CD4-positive, alpha-beta T cell (primary cell): ENCODE data around the gene FMO2. TPM values are rescaled to one million over a fixed set of nuclear protein-coding genes. Genes with fewer than 3 reads are reported as not detected.

Experiments used
- ATAC-seq: fragments of 200-7000 bp; cut with Tn5 transposase; one replicate; pipeline ENCODE4 v1.10.0; 2022; ENCODE audit warnings: mild to moderate bottlenecking; ENCODE audit not compliant: poor library complexity
- CTCF ChIA-PET: fragments of 350-600 bp; sonication (Branson Sonifier 250); formaldehyde crosslinking; loops from one replicate; lab custom pipeline; 2021; ENCODE audit warnings: antibody characterized with exemption, inconsistent platforms; lab: Charles Lee
- POLR2A ChIA-PET: fragments of 350-600 bp; sonication (Branson Sonifier 250); formaldehyde crosslinking; loops from one replicate; lab custom pipeline; 2021; ENCODE audit warnings: antibody characterized with exemption, inconsistent platforms; lab: Charles Lee
- DNase-seq, 14 experiments: peaks; one replicate each; pipeline ENCODE4 v3.0.0-alpha.2; 2013 to 2020; ENCODE audit warnings: mixed read lengths in 2 of 14
- H3K27ac ChIP-seq, 2 donors: one replicate each; pipeline versions ENCODE4 v1.5.1 to v1.7.0; 2013; ENCODE audit warnings: low read length in 2 of 2, low read depth in 1 of 2, mild to moderate bottlenecking in 1 of 2
- H3K27me3 ChIP-seq, 2 experiments: 1 replicate in 1 of 2; 2 replicates in 1 of 2; pipeline versions ENCODE4 v1.6.1 to v1.7.0; 2013; ENCODE audit warnings: low read length in 2 of 2, control low read depth in 1 of 2, mild to moderate bottlenecking in 1 of 2, moderate library complexity in 1 of 2; ENCODE audit not compliant: insufficient read depth in 2 of 2, control insufficient read depth in 1 of 2
- H3K36me3 ChIP-seq: one replicate; pipeline ENCODE4 v1.6.1; 2013; ENCODE audit warnings: low read length, control low read depth; ENCODE audit not compliant: insufficient read depth
- H3K4me1 ChIP-seq: one replicate; pipeline ENCODE4 v1.6.1; 2013; ENCODE audit warnings: low read length, control low read depth; ENCODE audit not compliant: insufficient read depth
- H3K4me3 ChIP-seq: one replicate; pipeline ENCODE4 v1.5.1; 2013; ENCODE audit warnings: mild to moderate bottlenecking, low read length, moderate library complexity
- H3K9me3 ChIP-seq, 2 experiments: 1 replicate in 1 of 2; 2 replicates in 1 of 2; pipeline versions ENCODE4 v1.6.1 to v1.7.0; 2013; ENCODE audit warnings: low read length in 2 of 2, mild to moderate bottlenecking in 2 of 2, control low read depth in 1 of 2, moderate library complexity in 1 of 2; ENCODE audit not compliant: control insufficient read depth in 1 of 2, insufficient read depth in 1 of 2
- H3K27ac Mint-ChIP-seq: one replicate; pipeline ENCODE4 v1.8.0; 2020; ENCODE audit warnings: mixed read lengths
- H3K27me3 Mint-ChIP-seq: one replicate; pipeline ENCODE4 v1.8.0; 2021; ENCODE audit warnings: mixed read lengths
- H3K36me3 Mint-ChIP-seq: one replicate; pipeline ENCODE4 v1.8.0; 2021; ENCODE audit warnings: low read depth, mixed read lengths
- H3K4me1 Mint-ChIP-seq: one replicate; pipeline ENCODE4 v1.8.0; 2021; ENCODE audit warnings: low read depth, mixed read lengths
- H3K4me3 Mint-ChIP-seq: one replicate; pipeline ENCODE4 v1.8.0; 2020; ENCODE audit warnings: mild to moderate bottlenecking, mixed read lengths
- H3K9me3 Mint-ChIP-seq: one replicate; pipeline ENCODE4 v1.8.0; 2020; ENCODE audit warnings: mixed read lengths
- intact Hi-C, 2 experiments: fragments of 100-400 bp; cut with DNase I in 1 of 2; cut with micrococcal nuclease in 1 of 2; formaldehyde crosslinking; loops; one replicate each; pipeline versions ENCODE4 v1.15.1 to v1.9.0; 2023 to 2025; cut with DNase I, micrococcal nuclease
- total RNA-seq, 174 experiments: library from RNA in 2 of 174; stranded (reverse) in 2 of 174; gene quantifications; one replicate each; pipeline ENCODE4 v1.2.3 and lab custom pipeline; 2021 to 2026
- TF ChIP-seq, protein P1 (sequence below): fragments of 200-600 bp; IDR thresholded peaks from one replicate; pipeline ENCODE4 v1.8.0; 2022; ENCODE audit warnings: antibody characterized with exemption, mild to moderate bottlenecking

The FMO2 gene
- total RNA-seq, 2 experiments from 2014 or later: not detected

DNA sequence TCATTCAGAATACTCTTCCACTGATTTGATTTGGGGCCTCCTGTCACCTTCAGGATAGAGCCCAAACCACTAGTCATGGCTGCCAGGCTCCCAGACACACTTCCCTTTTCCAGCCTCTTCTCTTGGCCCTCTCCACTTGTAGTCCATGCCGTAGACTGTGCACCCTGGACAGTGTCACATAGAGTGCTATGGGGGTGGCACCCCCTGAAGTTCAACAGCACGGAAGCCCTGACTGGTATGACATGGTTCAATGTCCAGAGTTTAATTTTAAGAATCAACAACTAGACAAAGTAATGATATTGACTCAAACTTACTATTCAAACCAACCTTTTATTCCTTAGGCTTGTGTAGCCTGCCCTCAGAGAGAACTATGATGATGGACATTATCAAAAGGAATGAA lies 22.3 kb downstream of the FMO2 start:
- intact Hi-C loops: no loop called here
- Histone ChIP-seq H3K27me3 (peaks cover 0 to 6% of the 10 kb centered on the region in 2 experiments), H3K36me3 (no peaks in the 10 kb centered on the region), H3K4me3 (no peak overlapping the region), H3K27ac (no peak overlapping the region), H3K4me1 (no peaks in the 10 kb centered on the region), H3K9me3 (no peaks in the 10 kb centered on the region)
- no peaks in the 10 kb centered on the region for H3K4me1 Mint-ChIP-seq
- ATAC-seq (no peak), DNase-seq (no peak)
- ChIA-PET POLR2A (no interaction called here), CTCF (no interaction called here)
- H3K27me3 Mint-ChIP-seq: peaks cover 22% of the 10 kb centered on the region
- H3K36me3 Mint-ChIP-seq: no peaks in the 10 kb centered on the region
- H3K27ac Mint-ChIP-seq: no peak overlapping the region
- TF ChIP-seq, protein P1, sequence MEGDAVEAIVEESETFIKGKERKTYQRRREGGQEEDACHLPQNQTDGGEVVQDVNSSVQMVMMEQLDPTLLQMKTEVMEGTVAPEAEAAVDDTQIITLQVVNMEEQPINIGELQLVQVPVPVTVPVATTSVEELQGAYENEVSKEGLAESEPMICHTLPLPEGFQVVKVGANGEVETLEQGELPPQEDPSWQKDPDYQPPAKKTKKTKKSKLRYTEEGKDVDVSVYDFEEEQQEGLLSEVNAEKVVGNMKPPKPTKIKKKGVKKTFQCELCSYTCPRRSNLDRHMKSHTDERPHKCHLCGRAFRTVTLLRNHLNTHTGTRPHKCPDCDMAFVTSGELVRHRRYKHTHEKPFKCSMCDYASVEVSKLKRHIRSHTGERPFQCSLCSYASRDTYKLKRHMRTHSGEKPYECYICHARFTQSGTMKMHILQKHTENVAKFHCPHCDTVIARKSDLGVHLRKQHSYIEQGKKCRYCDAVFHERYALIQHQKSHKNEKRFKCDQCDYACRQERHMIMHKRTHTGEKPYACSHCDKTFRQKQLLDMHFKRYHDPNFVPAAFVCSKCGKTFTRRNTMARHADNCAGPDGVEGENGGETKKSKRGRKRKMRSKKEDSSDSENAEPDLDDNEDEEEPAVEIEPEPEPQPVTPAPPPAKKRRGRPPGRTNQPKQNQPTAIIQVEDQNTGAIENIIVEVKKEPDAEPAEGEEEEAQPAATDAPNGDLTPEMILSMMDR: no peak
- H3K4me3 Mint-ChIP-seq: no peak overlapping the region
- no peaks in the 10 kb centered on the region for H3K9me3 Mint-ChIP-seq

DNA sequence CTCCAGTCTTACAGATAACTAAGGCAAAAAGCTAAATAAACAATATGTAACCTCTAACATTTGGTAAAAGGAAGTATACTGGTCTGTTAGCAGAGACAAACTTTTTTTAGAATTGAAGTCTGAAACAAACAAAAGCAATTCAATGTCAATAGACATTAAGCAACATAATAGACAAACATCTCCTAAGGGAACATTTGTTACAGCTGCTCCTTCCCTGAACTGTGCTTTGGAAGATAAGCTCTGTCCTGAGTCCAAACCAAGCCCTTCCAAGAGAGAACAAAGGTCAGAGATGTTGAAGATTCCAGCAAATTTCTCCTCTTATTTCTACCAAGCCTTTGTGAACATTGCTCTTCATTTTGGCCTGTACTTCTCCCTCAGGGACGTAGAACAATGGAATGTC lies 25.3 kb downstream of the FMO2 start:
- ChIA-PET POLR2A (no interaction called here), CTCF (no interaction called here)
- intact Hi-C loops: no loop called here
- H3K4me3 ChIP-seq: no peak overlapping the region
- Mint-ChIP-seq H3K27ac (no peak overlapping the region), H3K4me1 (no peaks in the 10 kb centered on the region), H3K4me3 (no peak overlapping the region), H3K9me3 (no peaks in the 10 kb centered on the region), H3K36me3 (no peaks in the 10 kb centered on the region), H3K27me3 (peaks cover 22% of the 10 kb centered on the region)
- H3K4me1 ChIP-seq: no peaks in the 10 kb centered on the region
- ATAC-seq: no peak
- H3K27me3 ChIP-seq: peaks cover 0 to 6% of the 10 kb centered on the region in 2 experiments
- TF ChIP-seq, protein P1: no peak
- H3K36me3 ChIP-seq: no peaks in the 10 kb centered on the region
- H3K27ac ChIP-seq: no peak overlapping the region
- no peaks in the 10 kb centered on the region for H3K9me3 ChIP-seq
- DNase-seq: no peak

DNA sequence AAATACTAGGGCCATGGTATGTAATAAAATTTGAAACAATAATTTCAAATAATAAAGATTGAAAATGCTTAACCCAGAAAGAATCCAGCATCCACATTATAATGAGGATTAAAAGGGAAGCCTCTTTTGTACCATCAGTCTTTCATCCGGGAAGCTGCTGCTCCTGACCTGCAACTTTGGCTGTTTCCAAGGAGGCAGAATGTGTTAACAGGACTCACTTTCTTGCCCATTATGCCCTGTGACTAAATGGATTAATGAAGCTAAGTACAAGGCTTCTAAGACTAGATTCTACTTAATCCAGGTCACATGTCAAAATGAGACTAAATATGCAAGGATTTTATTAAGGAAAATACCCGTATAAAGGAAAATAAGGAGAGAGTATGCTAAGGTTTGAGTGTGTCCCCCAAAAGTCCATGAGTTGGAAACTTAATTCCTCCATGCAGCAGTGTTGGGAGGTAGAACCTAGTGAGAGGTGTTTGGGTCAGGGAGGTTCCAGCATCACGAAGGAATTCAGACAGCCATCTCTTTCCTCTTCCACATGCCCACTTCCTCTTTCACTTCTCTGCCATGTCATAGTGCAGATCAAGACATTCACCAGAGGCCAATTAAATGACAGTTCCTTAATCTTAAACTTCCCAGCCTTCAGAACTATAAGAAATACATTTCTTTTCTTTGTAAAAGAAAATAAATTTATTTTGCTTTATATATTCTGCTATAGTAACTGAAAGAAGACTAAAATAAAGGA lies 27.7 kb downstream of the FMO2 start:
- no peaks in the 10 kb centered on the region for H3K4me1 Mint-ChIP-seq
- H3K9me3 Mint-ChIP-seq: peaks cover 2% of the 10 kb centered on the region
- Histone ChIP-seq H3K27ac (no peak overlapping the region), H3K27me3 (peaks cover 3 to 8% of the 10 kb centered on the region in 2 experiments), H3K9me3 (no peaks in the 10 kb centered on the region), H3K4me3 (no peak overlapping the region), H3K36me3 (no peaks in the 10 kb centered on the region), H3K4me1 (no peaks in the 10 kb centered on the region)
- DNase-seq (peak in 2 of 14 experiments; percentile 22 to 25), ATAC-seq (no peak)
- no peak overlapping the region for H3K27ac Mint-ChIP-seq
- intact Hi-C loops: no loop called here
- no peak overlapping the region for H3K4me3 Mint-ChIP-seq
- H3K27me3 Mint-ChIP-seq: peaks cover 14% of the 10 kb centered on the region
- ChIA-PET POLR2A (no interaction called here), CTCF (no interaction called here)
- TF ChIP-seq, protein P1: no peak
- no peaks in the 10 kb centered on the region for H3K36me3 Mint-ChIP-seq
